Kidney (tissue), 14 donors: ENCODE measurements around the gene EFHD2. TPM values are rescaled to one million over a fixed set of nuclear protein-coding genes. Genes with fewer than 3 reads are reported as not detected.

ENCODE experiments used
- DNase-seq, 5 donors: peaks; one replicate each; pipeline ENCODE4 v3.0.0-alpha.2; 2013 to 2020
- FAIRE-seq: peaks from 2 replicates; lab custom pipeline; 2012; peaks lifted over from hg19 to GRCh38; lab: Jason Lieb, UNC
- H3K27ac ChIP-seq, 2 donors: one replicate each; pipeline ENCODE4 v1.7.0; 2013; ENCODE audit warnings: low read depth in 2 of 2, low read length in 2 of 2, inconsistent platforms in 1 of 2
- H3K27me3 ChIP-seq: one replicate; pipeline ENCODE4 v1.7.1; 2013; ENCODE audit warnings: low read length, inconsistent platforms; ENCODE audit not compliant: control insufficient read depth, insufficient read depth
- H3K36me3 ChIP-seq, 3 donors: one replicate each; pipeline versions ENCODE4 v1.7.0 to v1.7.1; 2013; ENCODE audit warnings: low read length in 3 of 3, control low read depth in 1 of 3, inconsistent platforms in 1 of 3; ENCODE audit not compliant: insufficient read depth in 3 of 3, control insufficient read depth in 2 of 3
- H3K4me1 ChIP-seq, 3 donors: one replicate each; pipeline versions ENCODE4 v1.7.0 to v1.7.1; 2013; ENCODE audit warnings: low read length in 3 of 3, inconsistent platforms in 1 of 3, low read depth in 1 of 3; ENCODE audit not compliant: control insufficient read depth in 2 of 3, insufficient read depth in 2 of 3
- H3K4me3 ChIP-seq, 3 donors: one replicate each; pipeline versions ENCODE4 v1.7.0 to v1.8.1; 2013; ENCODE audit warnings: low read length in 3 of 3, control low read depth in 1 of 3, inconsistent platforms in 1 of 3
- H3K9ac ChIP-seq, 3 donors: one replicate each; pipeline versions ENCODE4 v1.7.0 to v1.7.1; 2013; ENCODE audit warnings: low read length in 3 of 3, control low read depth in 1 of 3, inconsistent platforms in 1 of 3
- H3K9me3 ChIP-seq, 3 donors: one replicate each; pipeline versions ENCODE4 v1.7.0 to v1.7.1; 2013; ENCODE audit warnings: low read length in 3 of 3, control low read depth in 1 of 3, inconsistent platforms in 1 of 3; ENCODE audit not compliant: control insufficient read depth in 2 of 3, insufficient read depth in 1 of 3
- CTCF ChIP-seq: IDR thresholded peaks from 3 replicates; pipeline ENCODE4 v1.5.1; 2012; ENCODE audit warnings: mild to moderate bottlenecking, moderate library complexity, borderline replicate concordance; ENCODE audit not compliant: insufficient read depth; ENCODE audit errors: extremely low read depth
- intact Hi-C: fragments of 100-400 bp; cut with DNase I; formaldehyde crosslinking; loops from one replicate; pipeline ENCODE4 v1.11.1; 2022
- polyA plus RNA-seq: library from polyadenylated mRNA; stranded (reverse); fragments of 350-450 nt; fragmentation: Illumina TruSeq; extraction: RNeasy Lipid Tissue Mini Kit (QIAGEN cat#74804); gene quantifications from one replicate; pipeline ENCODE4 v1.2.3, GENCODE V29; 2014; ENCODE audit warnings: low read depth, low replicate concordance; ENCODE audit not compliant: insufficient read depth
- total RNA-seq: library from RNA; stranded (reverse); fragmentation: NEBNext Ultra II Directional; extraction: Animal tissue kit (Norgen Biotek cat#: 25700); gene quantifications from one replicate; pipeline ENCODE4 v1.2.1, GENCODE V29; 2021
- donor health status: control.
- donor health status: control.
- donor health status: control.
- donor health status: control.
- donor health status: control.
- donor health status: DM: yes; HTN: yes; CAD: no.
- donor health status: Normal renal cell carcinoma (clear cell type).

EFHD2 gene
- total and polyA plus RNA-seq, 2 donors from 2014 or later: 20.2 to 37.5 TPM

DNA sequence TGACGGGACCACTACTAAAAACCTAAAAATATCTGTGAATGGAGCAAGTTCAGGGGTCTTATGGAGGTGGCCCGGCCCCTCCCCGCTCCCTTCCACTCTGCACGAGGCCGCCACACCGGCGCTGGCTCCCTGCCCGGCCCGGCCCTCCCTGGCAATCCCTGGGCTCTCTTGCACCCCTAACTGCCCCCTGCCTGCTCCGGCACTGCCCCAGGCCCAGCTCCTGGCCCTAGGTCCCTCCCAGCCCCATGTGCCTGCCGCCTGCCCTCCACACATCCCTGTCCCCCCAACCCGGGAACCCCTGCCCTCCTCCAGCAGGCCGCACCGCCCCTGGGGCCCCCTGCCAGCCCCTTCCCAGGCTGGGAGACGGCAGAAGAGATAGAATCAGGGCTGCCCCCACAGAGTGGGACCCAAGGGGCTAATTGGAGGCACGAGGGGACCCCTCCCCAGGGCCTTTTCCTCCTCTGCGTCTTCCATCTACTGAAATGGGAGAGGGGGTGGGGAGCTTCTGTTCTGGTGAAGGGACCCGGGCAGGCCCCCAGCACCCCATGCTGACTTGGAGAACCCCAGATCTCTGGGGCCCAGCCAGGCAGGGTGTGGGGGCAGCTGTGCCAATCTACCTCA, 19.2 kb downstream of the EFHD2 start:
- intact Hi-C loops: loop anchor here (10.0 kb wide), 1 partner anchor 304 kb away; no protein-coding TSS in a partner anchor
- no peak for FAIRE-seq
- Histone ChIP-seq H3K9me3 (no peaks in the 10 kb centered on the region), H3K36me3 (peaks cover 0 to 4% (median 0%) of the 10 kb centered on the region in 3 donors), H3K27me3 (no peaks in the 10 kb centered on the region), H3K9ac (no peak overlapping the region), H3K4me1 (no peaks in the 10 kb centered on the region), H3K27ac (no peak overlapping the region), H3K4me3 (no peak overlapping the region)
- no peak for DNase-seq
- no peak for TF ChIP-seq CTCF

DNA sequence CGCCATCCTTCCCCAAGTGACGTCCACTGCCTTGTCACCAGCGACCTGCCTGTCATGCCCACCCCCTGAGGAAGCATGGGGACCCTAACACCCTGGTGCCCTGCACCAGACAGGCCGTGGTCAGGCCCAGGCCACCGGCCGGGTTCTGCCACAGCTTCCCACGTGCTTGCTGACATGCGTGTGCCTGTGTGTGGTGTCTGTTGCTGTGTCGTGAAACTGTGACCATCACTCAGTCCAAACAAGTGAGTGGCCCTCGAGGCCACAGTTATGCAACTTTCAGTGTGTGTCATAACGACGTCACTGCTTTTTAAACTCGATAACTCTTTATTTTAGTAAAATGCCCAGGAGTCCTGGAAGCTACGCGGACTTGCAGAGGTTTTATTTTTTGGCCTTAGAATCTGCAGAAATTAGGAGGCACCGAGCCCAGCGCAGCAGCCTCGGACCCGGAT, 20.0 kb downstream of the EFHD2 start:
- TF ChIP-seq CTCF: no peak
- H3K4me3 ChIP-seq: no peak overlapping the region
- no peaks in the 10 kb centered on the region for H3K27me3 ChIP-seq
- H3K9me3 ChIP-seq: no peaks in the 10 kb centered on the region
- H3K9ac ChIP-seq: no peak overlapping the region
- peaks cover 0 to 4% (median 0%) of the 10 kb centered on the region in 3 donors for H3K36me3 ChIP-seq
- FAIRE-seq: no peak
- DNase-seq: no peak
- intact Hi-C loops: loop anchor here (5.0 to 10.0 kb wide), 2 partner anchors 107 to 305 kb away; no protein-coding TSS in a partner anchor
- H3K4me1 ChIP-seq: no peaks in the 10 kb centered on the region
- H3K27ac ChIP-seq: no peak overlapping the region

- H3K9me3 ChIP-seq: no peaks in the 10 kb centered on the region
- FAIRE-seq: no peak
- no peaks in the 10 kb centered on the region for H3K4me1 ChIP-seq
- H3K36me3 ChIP-seq: peaks cover 0 to 4% (median 0%) of the 10 kb centered on the region in 3 donors
- peak; percentile 96 for TF ChIP-seq CTCF
- no peak overlapping the region for H3K9ac ChIP-seq
- no peak overlapping the region for H3K4me3 ChIP-seq
- intact Hi-C loops: loop anchor here (5.0 kb wide), 1 partner anchor 109 kb away; no protein-coding TSS in a partner anchor
- H3K27ac ChIP-seq: no peak overlapping the region
- no peaks in the 10 kb centered on the region for H3K27me3 ChIP-seq
- DNase-seq: peak in 4 of 5 donors; percentile 62 to 83 (median 73)
Observed at GRCh38 chr1:15430787-15431570, 21.3 kb downstream of the EFHD2 start.
